Body of pancreas (tissue), 4 donors: ENCODE measurements around the gene WBP1L. TPM values are rescaled to one million over a fixed set of nuclear protein-coding genes. Genes with fewer than 3 reads are reported as not detected.

Source experiments
- ATAC-seq: fragments of 150-250 bp; one replicate; pipeline ENCODE4 v1.9.1; 2016
- DNase-seq, 4 donors: peaks; one replicate each; pipeline ENCODE4 v3.0.0-alpha.2; 2019
- H3K27ac ChIP-seq, 4 donors: fragments of 200-600 bp; sonication (generic); 1 replicate in 3 of 4; 2 replicates in 1 of 4; pipeline versions ENCODE4 v1.5.1 to v1.6.1; 2016 to 2019; ENCODE audit warnings: mild to moderate bottlenecking in 1 of 4, mixed read lengths in 1 of 4, moderate library complexity in 1 of 4
- H3K27me3 ChIP-seq, 2 donors: fragments of 200-600 bp; sonication (generic); one replicate each; pipeline ENCODE4 v1.6.0; 2016; ENCODE audit warnings: mild to moderate bottlenecking in 1 of 2
- H3K36me3 ChIP-seq, 2 donors: fragments of 200-600 bp; sonication (generic); replicated peaks in 1 of 2; 2 replicates each; pipeline ENCODE4 v1.5.1; 2016; ENCODE audit warnings: low read depth in 2 of 2; ENCODE audit not compliant: insufficient read depth in 1 of 2
- H3K4me1 ChIP-seq: fragments of 200-600 bp; sonication (generic); one replicate; pipeline ENCODE4 v1.6.0; 2016
- H3K4me3 ChIP-seq, 2 donors: fragments of 200-600 bp; sonication (generic); 1 replicate in 1 of 2; 2 replicates in 1 of 2; pipeline ENCODE4 v1.5.1; 2016 to 2019
- H3K9me3 ChIP-seq, 3 donors: fragments of 200-600 bp; sonication (generic); 1 replicate in 2 of 3; 2 replicates in 1 of 3; pipeline ENCODE4 v1.5.1; 2016
- CTCF ChIP-seq, 7 experiments: fragments of 450-650 bp in 4 of 7; fragments of 200-600 bp in 3 of 7; sonication (generic) in 3 of 7; IDR thresholded peaks; one replicate each; pipeline ENCODE4 v1.5.1; 2016 to 2019; ENCODE audit warnings: antibody characterized with exemption in 7 of 7
- POLR2A ChIP-seq, 3 donors: fragments of 450-650 bp; IDR thresholded peaks; one replicate each; pipeline ENCODE4 v1.6.1; 2016; ENCODE audit warnings: antibody characterized with exemption in 3 of 3, mild to moderate bottlenecking in 2 of 3
- WGBS, 2 donors: methylation state at CpG; one replicate each; pipeline ENCODE4 v1.1.5; 2017; 5-methylcytosine and 5-hydroxymethylcytosine counted together
- intact Hi-C: fragments of 100-400 bp; cut with DNase I; formaldehyde crosslinking; loops from one replicate; pipeline ENCODE4 v1.15.1; 2023
- total RNA-seq, 2 donors: library from RNA; depleted of rRNA; stranded (reverse); fragments of >200 nt; gene quantifications; one replicate each; pipeline ENCODE4 v1.1.0, GENCODE V29; 2016

The WBP1L gene
- total RNA-seq, 2 donors from 2014 or later = 30.6 to 55.4 TPM

- Histone ChIP-seq H3K27me3 (no peaks in the 10 kb centered on the region), H3K4me1 (peaks cover 18% of the 10 kb centered on the region), H3K4me3 (no peak overlapping the region), H3K27ac (no peak overlapping the region), H3K36me3 (no peaks in the 10 kb centered on the region), H3K9me3 (no peaks in the 10 kb centered on the region)
- TF ChIP-seq POLR2A (IDR thresholded peaks at IDR 0.05) (no peak), CTCF (IDR thresholded peaks at IDR 0.05) (no peak)
- 79 to 86% methylated on average over 4 of the region's 4 CpGs for WGBS, 2 donors
- DNase-seq = no peak
- no peak for ATAC-seq
- intact Hi-C loops = no loop called here
Observed at GRCh38 chr10:102712089-102712488, 31.7 kb upstream of the WBP1L start.

GRCh38 chr10:102712843-102713538 is 30.8 kb upstream of the WBP1L start:
- intact Hi-C loops = no loop called here
- Histone ChIP-seq H3K27me3 (no peaks in the 10 kb centered on the region), H3K4me1 (peaks cover 19% of the 10 kb centered on the region), H3K36me3 (no peaks in the 10 kb centered on the region), H3K27ac (peak overlapping the region in 3 of 4 donors; percentile 52 to 92 (median 88)), H3K9me3 (no peaks in the 10 kb centered on the region), H3K4me3 (peak overlapping the region; percentile 75 to 96)
- ATAC-seq (no peak), DNase-seq (no peak)
- TF ChIP-seq CTCF (IDR thresholded peaks at IDR 0.05) (no peak), POLR2A (IDR thresholded peaks at IDR 0.05) (no peak)
- 10 to 11% methylated on average over 8 of the region's 8 CpGs for WGBS, 2 donors

GRCh38 chr10:102713539-102713813 is 30.3 kb upstream of the WBP1L start:
- Histone ChIP-seq H3K4me1 (peaks cover 24% of the 10 kb centered on the region), H3K4me3 (peak overlapping the region; percentile 75 to 96), H3K36me3 (no peaks in the 10 kb centered on the region), H3K27me3 (no peaks in the 10 kb centered on the region), H3K27ac (peak overlapping the region; percentile 52 to 92 (median 78)), H3K9me3 (no peaks in the 10 kb centered on the region)
- TF ChIP-seq CTCF (IDR thresholded peaks at IDR 0.05) (peak in 3 of 7 experiments; percentile 9 to 25 (median 13)), POLR2A (IDR thresholded peaks at IDR 0.05) (no peak)
- intact Hi-C loops = no loop called here
- peak; percentile 13 for ATAC-seq
- WGBS, 2 donors = 0% methylated on average over 2 to 13 of the region's 13 CpGs
- no peak for DNase-seq

GRCh38 chr10:102713814-102714620 is 29.7 kb upstream of the WBP1L start, which contains the start of gene ARL3:
TSS of gene ARL3 (minus strand) at chr10:102714397. CDS start at chr10:102714275, 122 bp downstream.
- intact Hi-C loops = no loop called here
- H3K27me3 ChIP-seq = no peaks in the 10 kb centered on the region
- TF ChIP-seq CTCF (IDR thresholded peaks at IDR 0.05) (peak in 5 of 7 experiments; percentile 1 to 65 (median 54)), POLR2A (IDR thresholded peaks at IDR 0.05) (no peak)
- H3K9me3 ChIP-seq = no peaks in the 10 kb centered on the region
- no peaks in the 10 kb centered on the region for H3K36me3 ChIP-seq
- ATAC-seq (peak; percentile 97), DNase-seq (peak; percentile 97 to 98 (median 98))
- H3K27ac ChIP-seq = peak within 1 kb of the TSS; percentile 67 to 92 (median 81)
- H3K4me1 ChIP-seq = peaks cover 27% of the 10 kb centered on the region
- WGBS, 2 donors = 0% methylated on average over 1 to 59 of the region's 62 CpGs
- peak within 1 kb of the TSS; percentile 85 to 96 for H3K4me3 ChIP-seq
